ENCODE data around the gene DOCK11.
"Not testable (repeated sequence)": the region's sequence is repeated elsewhere in the genome, so short reads cannot be mapped to it uniquely, and the experiment has no call there.

The DOCK11 gene

GRCh38 chrX:118715917-118716316 lies 220.3 kb downstream of the DOCK11 start:
- DNase-seq: not testable (repeated sequence)

- DNase-seq: not testable (repeated sequence)
Observed at GRCh38 chrX:118716833-118717232, 221.2 kb downstream of the DOCK11 start.

GRCh38 chrX:118717678-118718391 lies 222.2 kb downstream of the DOCK11 start:
- no peak for DNase-seq

GRCh38 chrX:118718737-118719136 lies 223.1 kb downstream of the DOCK11 start:
- no peak for DNase-seq

GRCh38 chrX:118720058-118720707 lies 224.6 kb downstream of the DOCK11 start:
- no peak for DNase-seq

- DNase-seq: no peak
Observed at GRCh38 chrX:118723376-118723775, 227.8 kb downstream of the DOCK11 start.

GRCh38 chrX:118724365-118724764 lies 228.8 kb downstream of the DOCK11 start:
- DNase-seq: no peak

GRCh38 chrX:118724775-118725174 lies 229.2 kb downstream of the DOCK11 start:
- DNase-seq: no peak

- DNase-seq: no peak
Observed at GRCh38 chrX:118726396-118726795, 230.8 kb downstream of the DOCK11 start.

GRCh38 chrX:118726887-118727685 lies 231.5 kb downstream of the DOCK11 start, which contains the start of gene IL13RA1:
IL13RA1 (plus strand) TSS chrX:118727606; CDS start chrX:118727639, 33 bp downstream.
- peak; percentile 92 for DNase-seq

GRCh38 chrX:118727686-118728339 lies 232.2 kb downstream of the DOCK11 start:
- DNase-seq: no peak

GRCh38 chrX:118729042-118729652 lies 233.5 kb downstream of the DOCK11 start:
- DNase-seq: no peak

- DNase-seq: no peak
Observed at GRCh38 chrX:118730500-118731247, 235.1 kb downstream of the DOCK11 start.

- not testable (repeated sequence) for DNase-seq
Observed at GRCh38 chrX:118732551-118732950, 236.9 kb downstream of the DOCK11 start.

GRCh38 chrX:118734909-118735308 lies 239.3 kb downstream of the DOCK11 start:
- DNase-seq: no peak
